ENCODE measurements around the gene CACNB1. TPM values are rescaled to one million over a fixed set of nuclear protein-coding genes. Genes with fewer than 3 reads are reported as not detected.
A peak's percentile ranks its signal among the peaks of the same experiment; 100 is the strongest.

Gene CACNB1
- total and polyA plus RNA-seq, 2 of the 13 experiments (the other 11 are each of a cell fraction or from before 2014, with no cell fraction given), result 0.75 to 1.5 TPM

DNA sequence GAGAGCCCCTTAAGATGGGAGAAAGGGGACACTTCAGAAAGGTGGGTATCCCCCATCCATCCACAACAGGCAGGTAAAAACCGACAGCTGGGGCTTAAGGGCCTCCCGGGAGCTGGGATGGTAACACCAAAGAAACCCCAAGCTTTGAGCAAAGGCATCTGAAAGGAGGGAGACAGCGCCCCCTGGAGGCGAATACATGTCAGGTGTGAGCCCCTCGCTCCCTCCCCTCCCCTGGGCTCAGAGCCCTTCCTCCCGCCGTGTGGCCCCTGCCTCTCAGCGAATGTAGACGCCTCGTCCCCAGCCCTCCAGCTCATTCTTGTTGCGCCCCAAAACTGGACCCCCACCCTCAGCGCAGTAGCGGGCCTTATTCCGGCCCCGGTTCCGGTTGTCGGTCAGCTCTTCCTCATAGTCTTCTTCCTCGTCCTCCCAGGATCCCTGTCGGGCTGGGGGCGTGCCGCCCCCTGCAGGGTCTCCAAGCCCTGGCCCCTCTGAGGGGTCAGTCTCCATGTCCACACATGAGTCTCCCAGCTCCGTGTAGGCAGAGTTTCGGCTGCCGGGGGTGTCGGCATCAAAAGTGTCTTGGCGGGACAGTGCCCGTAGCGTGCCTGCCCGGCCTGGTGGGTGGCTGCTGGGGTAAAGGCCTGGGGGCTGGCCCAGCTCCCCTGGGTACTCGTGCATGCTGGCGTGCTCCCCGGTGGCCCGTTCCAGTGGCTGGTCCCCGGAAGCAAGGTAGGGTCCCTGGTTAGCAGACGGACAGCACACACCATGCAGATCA, 22.4 kb downstream of the CACNB1 start (continued):
- TF ChIP-seq TEAD3 (CRISPR knock-in tag; optimal IDR thresholded peaks at IDR 0.05; ENCODE audit: borderline replicate concordance) (peak; percentile 20), CBX1 (IDR thresholded peaks at IDR 0.05; ENCODE audit: low read depth) (no peak), KDM2A (CRISPR knock-in tag; IDR thresholded peaks at IDR 0.05; ENCODE audit: borderline replicate concordance, low read depth) (peak; percentile 16; the same call in 1 of the 2 replicates), DPF2 (CRISPR knock-in tag; IDR thresholded peaks at IDR 0.05; ENCODE audit: borderline replicate concordance, low read depth) (no peak), RELA (CRISPR knock-in tag; IDR thresholded peaks at IDR 0.05) (no peak), NFYC (CRISPR knock-in tag; IDR thresholded peaks at IDR 0.05) (no peak), ATF7-NPFF (CRISPR knock-in tag; IDR thresholded peaks at IDR 0.05; ENCODE audit: low read depth) (no peak), ZNF317 (CRISPR knock-in tag; IDR thresholded peaks at IDR 0.05) (no peak), TEAD2 (CRISPR knock-in tag; IDR thresholded peaks at IDR 0.05) (no peak), RBM39 (IDR thresholded peaks at IDR 0.05; ENCODE audit: low read depth, low read length, poor library complexity, severe bottlenecking) (peak; percentile 29)
- TF ChIP-seq, protein P1, sequence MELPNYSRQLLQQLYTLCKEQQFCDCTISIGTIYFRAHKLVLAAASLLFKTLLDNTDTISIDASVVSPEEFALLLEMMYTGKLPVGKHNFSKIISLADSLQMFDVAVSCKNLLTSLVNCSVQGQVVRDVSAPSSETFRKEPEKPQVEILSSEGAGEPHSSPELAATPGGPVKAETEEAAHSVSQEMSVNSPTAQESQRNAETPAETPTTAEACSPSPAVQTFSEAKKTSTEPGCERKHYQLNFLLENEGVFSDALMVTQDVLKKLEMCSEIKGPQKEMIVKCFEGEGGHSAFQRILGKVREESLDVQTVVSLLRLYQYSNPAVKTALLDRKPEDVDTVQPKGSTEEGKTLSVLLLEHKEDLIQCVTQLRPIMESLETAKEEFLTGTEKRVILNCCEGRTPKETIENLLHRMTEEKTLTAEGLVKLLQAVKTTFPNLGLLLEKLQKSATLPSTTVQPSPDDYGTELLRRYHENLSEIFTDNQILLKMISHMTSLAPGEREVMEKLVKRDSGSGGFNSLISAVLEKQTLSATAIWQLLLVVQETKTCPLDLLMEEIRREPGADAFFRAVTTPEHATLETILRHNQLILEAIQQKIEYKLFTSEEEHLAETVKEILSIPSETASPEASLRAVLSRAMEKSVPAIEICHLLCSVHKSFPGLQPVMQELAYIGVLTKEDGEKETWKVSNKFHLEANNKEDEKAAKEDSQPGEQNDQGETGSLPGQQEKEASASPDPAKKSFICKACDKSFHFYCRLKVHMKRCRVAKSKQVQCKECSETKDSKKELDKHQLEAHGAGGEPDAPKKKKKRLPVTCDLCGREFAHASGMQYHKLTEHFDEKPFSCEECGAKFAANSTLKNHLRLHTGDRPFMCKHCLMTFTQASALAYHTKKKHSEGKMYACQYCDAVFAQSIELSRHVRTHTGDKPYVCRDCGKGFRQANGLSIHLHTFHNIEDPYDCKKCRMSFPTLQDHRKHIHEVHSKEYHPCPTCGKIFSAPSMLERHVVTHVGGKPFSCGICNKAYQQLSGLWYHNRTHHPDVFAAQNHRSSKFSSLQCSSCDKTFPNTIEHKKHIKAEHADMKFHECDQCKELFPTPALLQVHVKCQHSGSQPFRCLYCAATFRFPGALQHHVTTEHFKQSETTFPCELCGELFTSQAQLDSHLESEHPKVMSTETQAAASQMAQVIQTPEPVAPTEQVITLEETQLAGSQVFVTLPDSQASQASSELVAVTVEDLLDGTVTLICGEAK (IDR thresholded peaks at IDR 0.05), result no peak
- TF ChIP-seq, protein P1 (CRISPR knock-in tag; IDR thresholded peaks at IDR 0.05), result no peak
- TF ChIP-seq, protein P2, sequence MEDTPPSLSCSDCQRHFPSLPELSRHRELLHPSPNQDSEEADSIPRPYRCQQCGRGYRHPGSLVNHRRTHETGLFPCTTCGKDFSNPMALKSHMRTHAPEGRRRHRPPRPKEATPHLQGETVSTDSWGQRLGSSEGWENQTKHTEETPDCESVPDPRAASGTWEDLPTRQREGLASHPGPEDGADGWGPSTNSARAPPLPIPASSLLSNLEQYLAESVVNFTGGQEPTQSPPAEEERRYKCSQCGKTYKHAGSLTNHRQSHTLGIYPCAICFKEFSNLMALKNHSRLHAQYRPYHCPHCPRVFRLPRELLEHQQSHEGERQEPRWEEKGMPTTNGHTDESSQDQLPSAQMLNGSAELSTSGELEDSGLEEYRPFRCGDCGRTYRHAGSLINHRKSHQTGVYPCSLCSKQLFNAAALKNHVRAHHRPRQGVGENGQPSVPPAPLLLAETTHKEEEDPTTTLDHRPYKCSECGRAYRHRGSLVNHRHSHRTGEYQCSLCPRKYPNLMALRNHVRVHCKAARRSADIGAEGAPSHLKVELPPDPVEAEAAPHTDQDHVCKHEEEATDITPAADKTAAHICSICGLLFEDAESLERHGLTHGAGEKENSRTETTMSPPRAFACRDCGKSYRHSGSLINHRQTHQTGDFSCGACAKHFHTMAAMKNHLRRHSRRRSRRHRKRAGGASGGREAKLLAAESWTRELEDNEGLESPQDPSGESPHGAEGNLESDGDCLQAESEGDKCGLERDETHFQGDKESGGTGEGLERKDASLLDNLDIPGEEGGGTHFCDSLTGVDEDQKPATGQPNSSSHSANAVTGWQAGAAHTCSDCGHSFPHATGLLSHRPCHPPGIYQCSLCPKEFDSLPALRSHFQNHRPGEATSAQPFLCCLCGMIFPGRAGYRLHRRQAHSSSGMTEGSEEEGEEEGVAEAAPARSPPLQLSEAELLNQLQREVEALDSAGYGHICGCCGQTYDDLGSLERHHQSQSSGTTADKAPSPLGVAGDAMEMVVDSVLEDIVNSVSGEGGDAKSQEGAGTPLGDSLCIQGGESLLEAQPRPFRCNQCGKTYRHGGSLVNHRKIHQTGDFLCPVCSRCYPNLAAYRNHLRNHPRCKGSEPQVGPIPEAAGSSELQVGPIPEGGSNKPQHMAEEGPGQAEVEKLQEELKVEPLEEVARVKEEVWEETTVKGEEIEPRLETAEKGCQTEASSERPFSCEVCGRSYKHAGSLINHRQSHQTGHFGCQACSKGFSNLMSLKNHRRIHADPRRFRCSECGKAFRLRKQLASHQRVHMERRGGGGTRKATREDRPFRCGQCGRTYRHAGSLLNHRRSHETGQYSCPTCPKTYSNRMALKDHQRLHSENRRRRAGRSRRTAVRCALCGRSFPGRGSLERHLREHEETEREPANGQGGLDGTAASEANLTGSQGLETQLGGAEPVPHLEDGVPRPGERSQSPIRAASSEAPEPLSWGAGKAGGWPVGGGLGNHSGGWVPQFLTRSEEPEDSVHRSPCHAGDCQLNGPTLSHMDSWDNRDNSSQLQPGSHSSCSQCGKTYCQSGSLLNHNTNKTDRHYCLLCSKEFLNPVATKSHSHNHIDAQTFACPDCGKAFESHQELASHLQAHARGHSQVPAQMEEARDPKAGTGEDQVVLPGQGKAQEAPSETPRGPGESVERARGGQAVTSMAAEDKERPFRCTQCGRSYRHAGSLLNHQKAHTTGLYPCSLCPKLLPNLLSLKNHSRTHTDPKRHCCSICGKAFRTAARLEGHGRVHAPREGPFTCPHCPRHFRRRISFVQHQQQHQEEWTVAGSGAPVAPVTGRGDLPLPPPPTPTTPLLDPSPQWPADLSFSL (CRISPR knock-in tag; IDR thresholded peaks at IDR 0.05), result no peak
- TF ChIP-seq, protein P3, sequence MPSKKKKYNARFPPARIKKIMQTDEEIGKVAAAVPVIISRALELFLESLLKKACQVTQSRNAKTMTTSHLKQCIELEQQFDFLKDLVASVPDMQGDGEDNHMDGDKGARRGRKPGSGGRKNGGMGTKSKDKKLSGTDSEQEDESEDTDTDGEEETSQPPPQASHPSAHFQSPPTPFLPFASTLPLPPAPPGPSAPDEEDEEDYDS (CRISPR knock-in tag; IDR thresholded peaks at IDR 0.05), result no peak
